HG03378 (cell line): ENCODE data around the gene RNF181.
"Not testable (repeated sequence)": the region's sequence is repeated elsewhere in the genome, so short reads cannot be mapped to it uniquely, and the experiment has no call there.

Experiments
- ATAC-seq: cut with Tn5 transposase; IDR thresholded peaks from one replicate; pipeline ENCODE4 v1.9.1; 2021; ENCODE audit warnings: mild to moderate bottlenecking, moderate library complexity; ENCODE audit not compliant: unreplicated experiment

The RNF181 gene

GRCh38 chr2:85611705-85612587 lies 16.4 kb downstream of the RNF181 start, which contains the start of gene C2orf68:
Gene C2orf68, minus strand, starts transcription at chr2:85612066. Its CDS starts 82 bp downstream, at chr2:85611984.
- ATAC-seq, result peak; percentile 60

- ATAC-seq, result no peak
Observed at GRCh38 chr2:85613717-85614515, 18.4 kb downstream of the RNF181 start.

GRCh38 chr2:85614757-85615156 lies 19.2 kb downstream of the RNF181 start:
- not testable (repeated sequence) for ATAC-seq

- ATAC-seq, result no peak
Observed at GRCh38 chr2:85615413-85615728, 19.8 kb downstream of the RNF181 start.

GRCh38 chr2:85617723-85618122 lies 22.2 kb downstream of the RNF181 start:
- ATAC-seq, result not testable (repeated sequence)

- no peak for ATAC-seq
Observed at GRCh38 chr2:85619617-85620016, 24.1 kb downstream of the RNF181 start.

- no peak for ATAC-seq
Observed at GRCh38 chr2:85621338-85621737, 25.8 kb downstream of the RNF181 start.

- no peak for ATAC-seq
Observed at GRCh38 chr2:85623991-85624390, 28.4 kb downstream of the RNF181 start.

GRCh38 chr2:85628658-85629057 lies 33.1 kb downstream of the RNF181 start:
- peak; percentile 70 for ATAC-seq

GRCh38 chr2:85631316-85631715 lies 35.8 kb downstream of the RNF181 start:
- ATAC-seq, result no peak

GRCh38 chr2:85635011-85635410 lies 39.5 kb downstream of the RNF181 start:
- ATAC-seq, result no peak

- ATAC-seq, result no peak
Observed at GRCh38 chr2:85635636-85636035, 40.1 kb downstream of the RNF181 start.

- no peak for ATAC-seq
Observed at GRCh38 chr2:85642725-85643124, 47.2 kb downstream of the RNF181 start.

GRCh38 chr2:85644909-85645308 lies 49.4 kb downstream of the RNF181 start:
- ATAC-seq, result no peak

- ATAC-seq, result no peak
Observed at GRCh38 chr2:85646166-85646565, 50.6 kb downstream of the RNF181 start.
